Measurements from ENCODE around the gene ZNF488. TPM values are rescaled to one million over a fixed set of nuclear protein-coding genes. Genes with fewer than 3 reads are reported as not detected.

The ZNF488 gene
- polyA plus RNA-seq, 2 of the 4 experiments (the other 2 are of a cell fraction), result 4.0 to 8.3 TPM

DNA sequence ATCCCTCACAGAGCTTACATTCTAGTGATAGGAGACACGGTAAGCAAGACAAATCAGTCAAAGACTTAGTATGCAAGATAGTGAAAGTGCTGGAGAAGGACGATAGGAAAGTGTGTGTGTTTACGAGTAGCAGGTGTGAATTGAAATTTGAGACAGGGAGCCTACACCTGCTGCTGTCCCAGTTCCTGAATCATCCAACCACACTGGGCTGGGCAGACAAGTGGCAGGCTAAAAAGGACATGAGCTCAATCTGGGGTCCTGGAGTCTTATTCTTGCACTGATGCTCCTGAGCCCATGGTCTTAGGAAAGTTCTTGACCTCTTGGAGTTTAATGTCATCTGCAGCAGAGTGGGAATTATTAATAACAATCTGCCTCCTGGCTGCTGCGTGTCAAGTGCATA is 19.7 kb downstream of the ZNF488 start:
- no peak for FAIRE-seq
- Histone ChIP-seq H3K4me1 (no peaks in the 10 kb centered on the region), H3K4me2 (no peak overlapping the region), H3K9me3 (no peaks in the 10 kb centered on the region), H3K4me3 (no peak overlapping the region), H3K27ac (no peak overlapping the region)
- CTCF ChIA-PET, result interaction anchor here (0.8 to 2.8 kb wide), 4 partner anchors 10 to 340 kb away, joined by 3 to 15 read pairs (median 4); no protein-coding TSS in a partner anchor
- no peak for DNase-seq (ENCODE audit: low read depth in 1 of 2, low spot score in 1 of 2)
- ATAC-seq, result no peak
- POLR2A ChIA-PET, result no interaction called here
- TF ChIP-seq BHLHE40 (IDR thresholded peaks at IDR 0.05; ENCODE audit: low read depth, low read length) (no peak), RNF2 (IDR thresholded peaks at IDR 0.05; ENCODE audit: borderline replicate concordance, low read depth) (no peak), ESRRA (IDR thresholded peaks at IDR 0.05; ENCODE audit: borderline replicate concordance, low read length) (no peak), ATOH8 (CRISPR knock-in tag; IDR thresholded peaks at IDR 0.05; ENCODE audit: low read depth) (no peak), CBX8 (IDR thresholded peaks at IDR 0.05) (no peak), USF2 (IDR thresholded peaks at IDR 0.05) (no peak), CHD4 (IDR thresholded peaks at IDR 0.05; ENCODE audit: borderline replicate concordance) (no peak), RARB (CRISPR knock-in tag; IDR thresholded peaks at IDR 0.05) (no peak), HEYL (CRISPR knock-in tag; IDR thresholded peaks at IDR 0.05) (no peak), FOSB (CRISPR knock-in tag; IDR thresholded peaks at IDR 0.05) (no peak), SREBF2 (IDR thresholded peaks at IDR 0.05) (no peak), NFE2L2 (conservative IDR thresholded peaks at IDR 0.05; ENCODE audit: low read length) (no peak), NPAS2 (CRISPR knock-in tag; IDR thresholded peaks at IDR 0.05; ENCODE audit: borderline replicate concordance) (no peak), RCOR1 (IDR thresholded peaks at IDR 0.05; ENCODE audit: low read depth, low read length) (no peak), EHF (CRISPR knock-in tag; IDR thresholded peaks at IDR 0.05) (no peak)
- TF ChIP-seq, protein P1, sequence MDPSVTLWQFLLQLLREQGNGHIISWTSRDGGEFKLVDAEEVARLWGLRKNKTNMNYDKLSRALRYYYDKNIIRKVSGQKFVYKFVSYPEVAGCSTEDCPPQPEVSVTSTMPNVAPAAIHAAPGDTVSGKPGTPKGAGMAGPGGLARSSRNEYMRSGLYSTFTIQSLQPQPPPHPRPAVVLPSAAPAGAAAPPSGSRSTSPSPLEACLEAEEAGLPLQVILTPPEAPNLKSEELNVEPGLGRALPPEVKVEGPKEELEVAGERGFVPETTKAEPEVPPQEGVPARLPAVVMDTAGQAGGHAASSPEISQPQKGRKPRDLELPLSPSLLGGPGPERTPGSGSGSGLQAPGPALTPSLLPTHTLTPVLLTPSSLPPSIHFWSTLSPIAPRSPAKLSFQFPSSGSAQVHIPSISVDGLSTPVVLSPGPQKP (IDR thresholded peaks at IDR 0.05; ENCODE audit: low read depth, low read length), result no peak
- TF ChIP-seq, protein P2, sequence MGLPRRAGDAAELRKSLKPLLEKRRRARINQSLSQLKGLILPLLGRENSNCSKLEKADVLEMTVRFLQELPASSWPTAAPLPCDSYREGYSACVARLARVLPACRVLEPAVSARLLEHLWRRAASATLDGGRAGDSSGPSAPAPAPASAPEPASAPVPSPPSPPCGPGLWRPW (IDR thresholded peaks at IDR 0.05), result no peak
- TF ChIP-seq, protein P3, sequence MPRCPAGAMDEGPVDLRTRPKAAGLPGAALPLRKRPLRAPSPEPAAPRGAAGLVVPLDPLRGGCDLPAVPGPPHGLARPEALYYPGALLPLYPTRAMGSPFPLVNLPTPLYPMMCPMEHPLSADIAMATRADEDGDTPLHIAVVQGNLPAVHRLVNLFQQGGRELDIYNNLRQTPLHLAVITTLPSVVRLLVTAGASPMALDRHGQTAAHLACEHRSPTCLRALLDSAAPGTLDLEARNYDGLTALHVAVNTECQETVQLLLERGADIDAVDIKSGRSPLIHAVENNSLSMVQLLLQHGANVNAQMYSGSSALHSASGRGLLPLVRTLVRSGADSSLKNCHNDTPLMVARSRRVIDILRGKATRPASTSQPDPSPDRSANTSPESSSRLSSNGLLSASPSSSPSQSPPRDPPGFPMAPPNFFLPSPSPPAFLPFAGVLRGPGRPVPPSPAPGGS (IDR thresholded peaks at IDR 0.05), result no peak
- 82% methylated on average over 4 of the region's 4 CpGs for WGBS (ENCODE audit: missing lambda C conversion rate)

DNA sequence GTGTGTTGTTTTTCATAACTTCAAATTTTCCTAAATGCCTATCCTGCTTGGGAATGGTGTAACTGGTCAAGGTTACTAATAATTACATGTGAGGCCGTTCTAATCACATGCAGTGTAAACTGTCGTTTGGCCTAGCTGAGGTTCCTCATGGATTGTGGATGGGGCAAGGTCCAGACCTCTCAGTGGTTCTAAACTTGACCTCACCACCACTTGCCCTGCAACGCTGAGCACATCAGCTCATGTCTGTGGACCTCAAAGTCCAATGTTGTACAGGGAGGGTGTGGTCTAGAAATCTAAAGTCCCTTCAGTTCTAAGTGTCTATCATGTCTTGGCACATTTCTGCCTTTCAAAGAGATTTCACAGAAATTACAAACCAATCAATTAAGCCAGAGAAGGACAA is 20.3 kb downstream of the ZNF488 start:
- CTCF ChIA-PET, result interaction anchor here (0.8 to 2.8 kb wide), 4 partner anchors 9 to 339 kb away, joined by 3 to 15 read pairs (median 4); no protein-coding TSS in a partner anchor
- Histone ChIP-seq H3K4me2 (no peak overlapping the region), H3K4me1 (no peaks in the 10 kb centered on the region), H3K27ac (no peak overlapping the region), H3K4me3 (no peak overlapping the region), H3K9me3 (no peaks in the 10 kb centered on the region)
- no peak for TF ChIP-seq HOXB5 (CRISPR knock-in tag; IDR thresholded peaks at IDR 0.05)
- TF ChIP-seq, protein P1 (IDR thresholded peaks at IDR 0.05; ENCODE audit: low read depth, low read length), result no peak
- TF ChIP-seq ZC3H11A (IDR thresholded peaks at IDR 0.05), result no peak
- TF ChIP-seq USF2 (IDR thresholded peaks at IDR 0.05), result no peak
- TF ChIP-seq, protein P4, sequence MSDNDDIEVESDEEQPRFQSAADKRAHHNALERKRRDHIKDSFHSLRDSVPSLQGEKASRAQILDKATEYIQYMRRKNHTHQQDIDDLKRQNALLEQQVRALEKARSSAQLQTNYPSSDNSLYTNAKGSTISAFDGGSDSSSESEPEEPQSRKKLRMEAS (IDR thresholded peaks at IDR 0.05), result no peak
- no peak for TF ChIP-seq PBX3 (IDR thresholded peaks at IDR 0.05)
- TF ChIP-seq KDM5A (IDR thresholded peaks at IDR 0.05), result no peak
- TF ChIP-seq PHF8 (IDR thresholded peaks at IDR 0.05; ENCODE audit: borderline replicate concordance, low read depth), result no peak
- TF ChIP-seq TFCP2L1 (CRISPR knock-in tag; IDR thresholded peaks at IDR 0.05), result no peak
- no peak for TF ChIP-seq SREBF2 (IDR thresholded peaks at IDR 0.05)
- TF ChIP-seq NFE2L2 (conservative IDR thresholded peaks at IDR 0.05; ENCODE audit: low read length), result no peak
- TF ChIP-seq ZNF302 (CRISPR knock-in tag; IDR thresholded peaks at IDR 0.05), result no peak
- FAIRE-seq (no peak), ATAC-seq (no peak), DNase-seq (ENCODE audit: low read depth in 1 of 2, low spot score in 1 of 2) (no peak)
- POLR2A ChIA-PET, result no interaction called here
- 79% methylated on average over 3 of the region's 3 CpGs for WGBS (ENCODE audit: missing lambda C conversion rate)

All from A549 (cell line).